DND-41 (cell line): ENCODE measurements around the gene SPTLC1.

Experiments used
- ATAC-seq: fragments of 200-7000 bp; cut with Tn5 transposase; 3 replicates; pipeline ENCODE4 v1.9.1; 2021; ENCODE audit warnings: low read depth; ENCODE audit not compliant: insufficient read depth
- DNase-seq: peaks from one replicate; pipeline ENCODE4 v3.0.0-alpha.2; 2020
- H2AFZ ChIP-seq: 2 replicates; pipeline ENCODE4 v1.6.0; 2012; ENCODE audit warnings: low read depth, low read length
- H3K27ac ChIP-seq: 2 replicates; pipeline ENCODE4 v1.5.1; 2012; ENCODE audit warnings: low read length, inconsistent platforms
- H3K27me3 ChIP-seq: fragments of 200-600 bp; sonication (generic); 2 replicates; pipeline ENCODE4 v1.6.0; 2012; ENCODE audit warnings: low read length, mild to moderate bottlenecking, inconsistent platforms; ENCODE audit not compliant: insufficient read depth, poor library complexity
- H3K36me3 ChIP-seq: 2 replicates; pipeline ENCODE4 v1.5.1; 2012; ENCODE audit warnings: low read length, inconsistent platforms; ENCODE audit not compliant: insufficient read depth
- H3K4me1 ChIP-seq: 2 replicates; pipeline ENCODE4 v1.5.1; 2012; ENCODE audit warnings: mild to moderate bottlenecking, low read length; ENCODE audit not compliant: insufficient read depth
- H3K4me2 ChIP-seq: 2 replicates; pipeline ENCODE4 v1.6.0; 2012; ENCODE audit warnings: mild to moderate bottlenecking, moderate library complexity, low read length, inconsistent platforms; ENCODE audit not compliant: insufficient read depth
- H3K4me3 ChIP-seq, 2 experiments: fragments of 200-600 bp in 1 of 2; shearing (Covaris generic) in 1 of 2; 2 replicates each; pipeline ENCODE4 v1.5.1; 2012 to 2016; ENCODE audit warnings: inconsistent platforms in 2 of 2, low read length in 2 of 2, mild to moderate bottlenecking in 2 of 2, low read depth in 1 of 2, moderate library complexity in 1 of 2
- H3K79me2 ChIP-seq: 2 replicates; pipeline ENCODE4 v1.6.0; 2012; ENCODE audit warnings: low read length, inconsistent platforms; ENCODE audit not compliant: insufficient read depth
- H3K9ac ChIP-seq: 2 replicates; pipeline ENCODE4 v1.6.0; 2012; ENCODE audit warnings: low read depth, mild to moderate bottlenecking, inconsistent platforms, low read length, moderate library complexity
- H3K9me3 ChIP-seq: 2 replicates; pipeline ENCODE4 v1.5.1; 2012; ENCODE audit warnings: low read length, moderate library complexity, mild to moderate bottlenecking, inconsistent platforms; ENCODE audit not compliant: insufficient read depth, severe bottlenecking
- H4K20me1 ChIP-seq: 2 replicates; pipeline ENCODE4 v1.6.0; 2012; ENCODE audit warnings: low read length; ENCODE audit not compliant: insufficient read depth
- EZH2 ChIP-seq: IDR thresholded peaks from 3 replicates; pipeline ENCODE4 v1.6.1; 2012; ENCODE audit warnings: borderline replicate concordance, low read depth, mild to moderate bottlenecking, moderate library complexity, low read length, inconsistent platforms; ENCODE audit not compliant: severe bottlenecking
- TF ChIP-seq, protein P1 (sequence below): IDR thresholded peaks from 2 replicates; pipeline ENCODE4 v1.5.1; 2012; ENCODE audit warnings: borderline replicate concordance, low read length, moderate library complexity, mild to moderate bottlenecking; ENCODE audit not compliant: poor library complexity, severe bottlenecking; ENCODE audit errors: extremely low read depth

The SPTLC1 gene

DNA sequence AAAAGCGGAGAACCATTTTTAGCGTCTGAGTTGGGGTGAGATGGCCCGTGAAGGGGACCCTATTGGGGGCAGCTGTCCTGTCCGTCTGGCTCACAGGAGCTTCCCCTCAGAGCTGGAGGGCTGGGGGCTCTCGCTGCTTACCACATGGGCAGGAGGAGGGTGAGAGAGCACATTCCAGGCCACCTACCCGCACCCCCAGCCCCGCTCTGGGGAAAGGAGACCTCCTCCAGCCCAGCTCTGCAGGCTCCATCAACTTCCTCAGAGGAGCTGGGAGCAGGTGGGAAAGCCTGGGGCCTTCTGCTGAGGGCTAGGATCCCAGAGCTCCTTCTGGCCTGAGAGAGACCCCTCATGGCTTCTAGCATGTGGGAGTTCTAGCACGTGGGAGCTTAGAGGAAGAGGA is 27.1 kb upstream of the SPTLC1 start:
- Histone ChIP-seq H3K36me3 (no peaks in the 10 kb centered on the region), H2AFZ (no peak overlapping the region), H3K27me3 (no peaks in the 10 kb centered on the region), H3K79me2 (no peaks in the 10 kb centered on the region), H3K9ac (no peak overlapping the region), H3K4me1 (peaks cover 10% of the 10 kb centered on the region), H3K4me2 (no peak overlapping the region), H3K9me3 (no peaks in the 10 kb centered on the region), H3K4me3 (no peak overlapping the region), H3K27ac (no peak overlapping the region), H4K20me1 (no peaks in the 10 kb centered on the region)
- no peak for ATAC-seq
- no peak for TF ChIP-seq EZH2
- TF ChIP-seq, protein P1, sequence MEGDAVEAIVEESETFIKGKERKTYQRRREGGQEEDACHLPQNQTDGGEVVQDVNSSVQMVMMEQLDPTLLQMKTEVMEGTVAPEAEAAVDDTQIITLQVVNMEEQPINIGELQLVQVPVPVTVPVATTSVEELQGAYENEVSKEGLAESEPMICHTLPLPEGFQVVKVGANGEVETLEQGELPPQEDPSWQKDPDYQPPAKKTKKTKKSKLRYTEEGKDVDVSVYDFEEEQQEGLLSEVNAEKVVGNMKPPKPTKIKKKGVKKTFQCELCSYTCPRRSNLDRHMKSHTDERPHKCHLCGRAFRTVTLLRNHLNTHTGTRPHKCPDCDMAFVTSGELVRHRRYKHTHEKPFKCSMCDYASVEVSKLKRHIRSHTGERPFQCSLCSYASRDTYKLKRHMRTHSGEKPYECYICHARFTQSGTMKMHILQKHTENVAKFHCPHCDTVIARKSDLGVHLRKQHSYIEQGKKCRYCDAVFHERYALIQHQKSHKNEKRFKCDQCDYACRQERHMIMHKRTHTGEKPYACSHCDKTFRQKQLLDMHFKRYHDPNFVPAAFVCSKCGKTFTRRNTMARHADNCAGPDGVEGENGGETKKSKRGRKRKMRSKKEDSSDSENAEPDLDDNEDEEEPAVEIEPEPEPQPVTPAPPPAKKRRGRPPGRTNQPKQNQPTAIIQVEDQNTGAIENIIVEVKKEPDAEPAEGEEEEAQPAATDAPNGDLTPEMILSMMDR: no peak
- DNase-seq: no peak

DNA sequence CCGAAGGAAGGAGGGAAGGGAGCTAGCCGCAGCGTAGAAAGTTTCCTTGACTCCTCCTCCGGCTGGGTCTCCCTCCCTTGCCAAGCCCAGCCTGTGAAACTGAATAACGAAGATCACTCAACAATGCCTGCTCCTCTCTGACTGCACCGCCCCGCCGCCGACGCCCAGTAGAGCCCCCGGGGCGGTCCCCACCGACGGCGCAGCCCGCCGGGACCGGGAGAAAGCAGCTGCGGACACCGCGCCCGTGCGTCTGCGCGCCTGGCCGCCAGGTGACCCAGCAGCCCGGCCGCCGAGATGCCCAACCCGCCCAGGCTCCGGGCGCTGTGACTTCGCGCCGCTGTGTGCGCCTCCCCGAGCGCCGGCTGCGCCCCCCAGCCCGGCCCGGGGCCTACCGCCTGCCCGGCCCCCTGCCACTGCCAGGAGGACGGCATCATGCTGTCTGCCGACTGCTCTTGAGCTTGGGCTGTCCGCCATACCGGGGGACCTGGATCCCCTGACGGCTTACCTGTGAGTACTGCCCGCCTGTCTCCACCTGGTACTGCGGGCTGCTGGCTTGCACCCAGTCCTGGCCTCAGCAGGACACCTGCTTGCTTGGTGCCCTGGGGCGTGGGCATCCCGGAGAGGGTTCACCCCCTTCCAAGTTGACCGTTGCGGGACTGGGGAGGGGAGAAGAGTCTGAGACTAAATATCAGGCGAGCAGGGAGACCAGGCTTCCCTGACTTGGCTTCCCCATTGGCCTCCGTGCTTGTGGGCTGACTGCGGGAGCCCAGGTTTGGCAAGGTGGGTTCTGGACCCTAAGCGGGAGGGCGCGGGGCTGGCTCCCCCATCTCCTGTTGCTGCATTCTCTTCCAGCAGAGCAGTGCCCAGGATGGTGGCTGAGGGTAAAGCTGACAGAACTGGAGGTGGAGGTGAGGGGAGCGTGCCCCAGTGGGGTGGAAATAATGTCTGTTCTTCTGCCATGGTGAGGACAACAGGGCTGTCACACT is 26.2 kb upstream of the SPTLC1 start:
- DNase-seq: no peak
- ATAC-seq: no peak
- no peaks in the 10 kb centered on the region for H4K20me1 ChIP-seq
- no peaks in the 10 kb centered on the region for H3K27me3 ChIP-seq
- no peak for TF ChIP-seq EZH2
- TF ChIP-seq, protein P1: no peak
- no peak overlapping the region for H3K27ac ChIP-seq
- H3K4me3 ChIP-seq: no peak overlapping the region
- H3K79me2 ChIP-seq: no peaks in the 10 kb centered on the region
- H3K4me1 ChIP-seq: peaks cover 10% of the 10 kb centered on the region
- H3K36me3 ChIP-seq: no peaks in the 10 kb centered on the region
- no peak overlapping the region for H3K4me2 ChIP-seq
- H3K9ac ChIP-seq: no peak overlapping the region
- no peaks in the 10 kb centered on the region for H3K9me3 ChIP-seq
- H2AFZ ChIP-seq: no peak overlapping the region

DNA sequence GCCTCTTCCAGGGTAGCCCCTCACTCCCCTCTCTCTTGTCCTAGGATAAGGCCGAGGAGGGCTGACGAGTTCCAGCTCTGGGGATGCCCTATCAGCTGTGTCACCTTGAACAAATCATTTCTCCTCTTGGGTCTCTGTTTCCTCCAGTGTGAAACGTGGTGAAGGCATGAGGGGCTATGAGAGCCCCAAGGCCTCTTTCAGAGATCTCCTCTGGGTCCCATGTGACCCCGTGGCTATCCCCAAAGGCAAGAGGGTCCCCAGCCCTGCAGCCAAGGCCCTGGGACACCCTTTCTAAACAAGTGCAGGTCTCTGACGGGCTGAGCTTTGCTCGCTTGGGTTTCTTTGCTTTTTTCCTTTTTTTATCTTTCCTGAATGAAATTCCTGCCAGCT is 25.5 kb upstream of the SPTLC1 start:
- Histone ChIP-seq H3K4me2 (0 out of 2 replicates have a peak overlapping the region, but pooled peaks have one; percentile 11), H3K9me3 (no peaks in the 10 kb centered on the region), H2AFZ (no peak overlapping the region; the same call in 1 of the 2 replicates), H3K9ac (no peak overlapping the region), H3K36me3 (no peaks in the 10 kb centered on the region), H3K4me3 (no peak overlapping the region), H3K79me2 (no peaks in the 10 kb centered on the region), H3K27ac (no peak overlapping the region), H3K4me1 (peaks cover 10% of the 10 kb centered on the region), H4K20me1 (no peaks in the 10 kb centered on the region), H3K27me3 (no peaks in the 10 kb centered on the region)
- DNase-seq (no peak), ATAC-seq (no peak)
- no peak for TF ChIP-seq EZH2
- TF ChIP-seq, protein P1: no peak
